Measurements from ENCODE around the gene FAIM2. TPM values are rescaled to one million over a fixed set of nuclear protein-coding genes. Genes with fewer than 3 reads are reported as not detected.

FAIM2 gene
- total and polyA plus RNA-seq, 5 experiments from 2014 or later: 0.39 TPM; not detected in 4

DNA sequence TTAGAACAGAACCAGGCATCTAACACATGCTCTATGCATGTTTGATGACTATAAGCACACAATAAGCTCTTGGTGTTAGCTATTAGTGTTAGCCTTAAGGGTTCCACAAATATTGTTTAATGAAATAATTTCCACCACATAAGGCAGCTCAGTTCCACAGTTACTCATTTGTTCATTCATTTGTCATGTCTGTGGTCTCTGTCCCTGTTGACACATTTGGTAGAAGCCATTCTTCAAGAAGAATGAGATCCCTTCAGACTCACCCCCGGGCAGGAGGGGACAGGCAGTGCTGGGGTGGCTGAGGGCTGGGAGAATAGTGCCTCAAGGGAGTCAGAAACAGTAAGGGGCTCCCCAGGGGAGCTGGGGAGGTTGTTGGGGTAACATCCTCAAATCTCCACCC, 3.7 kb upstream of the FAIM2 start:
- Mint-ChIP-seq H3K36me3 (no peaks in the 10 kb centered on the region), H3K9me3 (no peaks in the 10 kb centered on the region), H3K4me1 (peaks cover 6 to 16% (median 10%) of the 10 kb centered on the region in 4 donors), H3K27ac (no peak overlapping the region), H3K4me3 (no peak overlapping the region), H3K27me3 (peaks cover 3 to 22% (median 9%) of the 10 kb centered on the region in 5 donors)
- no peak for DNase-seq
- POLR2A ChIA-PET: interaction anchor here (0.5 kb wide), 1 partner anchor 248 kb away, joined by 3 read pairs; no protein-coding TSS in a partner anchor
- ATAC-seq: no peak

DNA sequence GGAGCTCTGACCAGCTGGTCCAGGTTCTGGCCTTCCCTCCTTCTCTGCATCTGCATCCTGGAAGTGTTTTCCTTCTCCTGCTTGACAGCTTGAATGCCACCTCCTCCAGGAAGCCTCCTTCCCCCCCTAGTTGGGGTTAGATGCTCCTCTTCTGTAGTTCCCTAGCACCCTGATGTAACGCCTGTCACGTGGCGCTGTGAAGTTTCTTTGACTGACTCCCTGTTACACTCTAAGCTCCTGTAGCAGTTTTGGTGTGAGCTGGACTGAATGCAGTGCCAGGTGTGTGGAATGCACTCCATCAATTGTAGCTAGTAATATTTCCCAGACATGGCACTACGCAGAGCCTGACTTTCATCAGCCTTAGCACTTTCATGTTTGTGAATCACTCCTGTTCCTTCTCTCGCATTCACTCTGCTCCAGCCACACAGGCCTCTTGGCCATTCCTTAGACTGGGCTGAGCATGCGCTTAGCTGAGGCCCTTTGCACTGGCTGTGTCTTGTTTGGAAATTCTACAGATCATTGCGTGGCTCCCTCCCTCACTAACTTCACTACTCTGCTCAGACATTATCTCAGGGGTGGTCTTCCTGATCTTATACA, 2.1 kb upstream of the FAIM2 start:
- ATAC-seq: no peak
- H3K4me3 Mint-ChIP-seq: peak overlapping the region in 4 of 10 donors; percentile 11 to 60 (median 34)
- H3K36me3 Mint-ChIP-seq: no peaks in the 10 kb centered on the region
- H3K4me1 Mint-ChIP-seq: peaks cover 6 to 16% (median 10%) of the 10 kb centered on the region in 4 donors
- POLR2A ChIA-PET: no interaction called here
- H3K9me3 Mint-ChIP-seq: no peaks in the 10 kb centered on the region
- peak overlapping the region in 2 of 10 donors; percentile 68 to 76 for H3K27ac Mint-ChIP-seq
- DNase-seq: no peak
- H3K27me3 Mint-ChIP-seq: peaks cover 3 to 22% (median 9%) of the 10 kb centered on the region in 5 donors

DNA sequence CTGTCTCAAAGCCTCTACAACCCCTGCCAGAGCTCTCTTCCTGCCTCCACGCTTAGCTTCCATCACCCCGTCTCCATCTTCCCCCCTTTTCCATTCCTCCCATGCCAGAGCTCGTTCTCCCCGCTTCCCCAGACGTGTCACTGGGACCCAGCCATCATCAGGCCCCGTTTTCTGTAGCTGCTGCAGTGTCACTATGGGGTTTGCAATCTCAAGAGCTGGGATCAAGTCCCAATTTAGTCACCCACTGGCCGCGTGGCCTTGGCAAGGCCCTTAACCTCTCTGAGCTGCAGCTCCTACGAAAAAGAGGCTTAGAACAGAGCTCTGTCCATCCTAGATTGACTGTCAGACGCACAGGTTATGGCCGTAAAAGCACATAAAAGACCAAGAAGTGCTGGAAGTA, 901 bp upstream of the FAIM2 start:
- no peak for ATAC-seq
- no peaks in the 10 kb centered on the region for H3K36me3 Mint-ChIP-seq
- H3K9me3 Mint-ChIP-seq: no peaks in the 10 kb centered on the region
- H3K27me3 Mint-ChIP-seq: peaks cover 3 to 22% (median 8%) of the 10 kb centered on the region in 5 donors
- POLR2A ChIA-PET: interaction anchor here (0.7 kb wide), 1 partner anchor 76 kb away, joined by 5 read pairs; no protein-coding TSS in a partner anchor
- DNase-seq: no peak
- H3K4me1 Mint-ChIP-seq: peaks cover 6 to 16% (median 10%) of the 10 kb centered on the region in 4 donors
- H3K27ac Mint-ChIP-seq: peak overlapping the region in 5 of 10 donors; percentile 4 to 94 (median 65)
- H3K4me3 Mint-ChIP-seq: peak overlapping the region in 9 of 10 donors; percentile 74 to 88 (median 81)

DNA sequence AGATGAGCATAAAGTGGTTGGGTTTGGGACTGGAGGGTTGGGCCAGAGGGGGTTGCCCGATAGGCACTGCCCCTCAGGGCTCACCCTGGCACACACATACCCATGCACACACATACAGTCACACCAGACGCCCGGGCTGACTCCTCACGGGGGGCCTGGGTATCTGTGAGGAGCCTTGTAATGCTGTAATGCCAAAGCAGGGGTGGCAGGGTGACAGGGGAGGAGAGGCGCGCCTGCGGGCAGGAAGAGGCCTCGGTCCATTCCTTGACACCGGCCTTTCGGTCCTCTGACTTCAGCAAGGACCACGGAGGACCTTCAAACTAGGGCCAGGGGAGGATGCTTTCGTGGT, 375 bp downstream of the FAIM2 start:
- POLR2A ChIA-PET: no interaction called here
- Mint-ChIP-seq H3K27me3 (peaks cover 3 to 22% (median 5%) of the 10 kb centered on the region in 5 donors), H3K36me3 (no peaks in the 10 kb centered on the region), H3K27ac (peak overlapping the region in 3 of 10 donors; percentile 65 to 94 (median 73)), H3K9me3 (no peaks in the 10 kb centered on the region), H3K4me1 (peaks cover 6 to 16% (median 10%) of the 10 kb centered on the region in 4 donors), H3K4me3 (peak overlapping the region; percentile 55 to 84 (median 70))
- peak in 1 of 2 donors; percentile 9 for ATAC-seq
- peak in 1 of 10 donors; percentile 3 for DNase-seq

DNA sequence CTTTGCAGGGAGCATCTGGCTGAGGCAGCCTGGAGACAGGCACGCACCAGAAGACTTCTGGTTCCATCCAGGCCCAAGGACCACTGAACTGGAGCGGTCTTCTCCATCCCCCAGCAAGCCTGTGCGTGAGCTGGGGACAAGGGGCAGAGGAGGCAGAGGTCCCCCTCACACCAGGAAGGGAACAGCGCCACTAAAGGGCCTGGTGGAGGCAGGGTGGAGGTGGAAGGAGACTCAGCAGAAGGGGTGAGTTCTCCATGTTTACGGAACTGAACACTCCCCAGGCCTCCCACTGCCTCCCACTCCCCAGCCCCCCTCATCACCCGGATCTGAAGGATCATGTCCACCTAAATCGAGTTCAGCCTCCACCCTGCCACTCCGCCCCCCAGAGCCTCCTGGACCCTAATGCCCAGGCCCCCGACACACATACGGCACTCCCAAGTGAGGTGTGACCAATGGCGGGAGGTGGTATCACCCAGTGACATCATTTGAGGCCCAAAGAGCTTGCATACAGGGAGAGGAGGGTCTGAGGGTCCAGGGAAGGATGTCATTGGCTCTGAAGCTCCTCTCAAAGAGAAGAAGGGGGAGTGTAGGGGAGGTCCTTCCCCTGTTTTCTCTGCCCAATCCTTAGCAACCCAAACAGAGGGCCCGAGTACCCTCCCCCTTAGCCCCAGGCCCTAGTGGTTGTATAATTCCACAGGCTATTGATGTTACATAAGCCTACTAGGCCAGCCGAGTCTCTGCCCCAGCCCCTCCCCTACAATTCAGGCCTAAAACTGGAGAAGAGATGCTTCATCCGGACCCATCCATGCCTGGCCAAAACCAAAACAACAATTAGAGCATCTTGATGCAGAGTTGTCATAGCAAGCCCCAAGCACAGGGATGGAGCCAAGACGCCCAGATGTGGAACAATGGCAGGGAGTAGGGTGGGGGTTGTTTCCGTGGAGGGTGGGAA, 1.0 kb downstream of the FAIM2 start:
- H3K27me3 Mint-ChIP-seq: peaks cover 3 to 22% (median 9%) of the 10 kb centered on the region in 5 donors
- H3K4me3 Mint-ChIP-seq: peak overlapping the region in 9 of 10 donors; percentile 21 to 84 (median 72)
- peak overlapping the region in 2 of 10 donors; percentile 37 to 94 for H3K27ac Mint-ChIP-seq
- H3K9me3 Mint-ChIP-seq: no peaks in the 10 kb centered on the region
- POLR2A ChIA-PET: no interaction called here
- DNase-seq (no peak), ATAC-seq (no peak)
- H3K4me1 Mint-ChIP-seq: peaks cover 6 to 16% (median 10%) of the 10 kb centered on the region in 4 donors
- no peaks in the 10 kb centered on the region for H3K36me3 Mint-ChIP-seq

DNA sequence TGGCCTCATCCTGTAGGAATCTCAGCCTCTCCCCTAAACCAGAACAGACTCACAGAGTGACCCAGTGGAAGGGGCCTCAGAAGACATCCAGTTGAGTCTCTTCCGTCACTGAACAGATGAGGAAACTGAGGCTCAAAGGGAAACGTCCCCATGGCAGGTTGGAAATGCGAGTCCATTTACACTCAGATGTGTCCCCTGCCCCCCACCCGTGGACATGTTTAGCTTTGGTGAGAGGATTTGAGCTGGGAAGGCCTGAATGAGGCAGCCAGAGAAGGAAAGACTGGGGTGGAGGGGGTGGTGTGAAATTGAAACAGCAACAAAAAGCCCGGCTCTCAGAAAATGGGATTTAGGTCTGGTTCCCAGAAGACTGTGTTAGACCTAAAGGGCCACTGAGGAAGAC, 1.7 kb downstream of the FAIM2 start:
- no peaks in the 10 kb centered on the region for H3K36me3 Mint-ChIP-seq
- H3K27me3 Mint-ChIP-seq: peaks cover 3 to 22% (median 7%) of the 10 kb centered on the region in 5 donors
- peaks cover 6 to 16% (median 10%) of the 10 kb centered on the region in 4 donors for H3K4me1 Mint-ChIP-seq
- DNase-seq: no peak
- no peak overlapping the region for H3K27ac Mint-ChIP-seq
- H3K4me3 Mint-ChIP-seq: peak overlapping the region in 3 of 10 donors; percentile 4 to 30 (median 22)
- POLR2A ChIA-PET: no interaction called here
- no peak for ATAC-seq
- no peaks in the 10 kb centered on the region for H3K9me3 Mint-ChIP-seq

DNA sequence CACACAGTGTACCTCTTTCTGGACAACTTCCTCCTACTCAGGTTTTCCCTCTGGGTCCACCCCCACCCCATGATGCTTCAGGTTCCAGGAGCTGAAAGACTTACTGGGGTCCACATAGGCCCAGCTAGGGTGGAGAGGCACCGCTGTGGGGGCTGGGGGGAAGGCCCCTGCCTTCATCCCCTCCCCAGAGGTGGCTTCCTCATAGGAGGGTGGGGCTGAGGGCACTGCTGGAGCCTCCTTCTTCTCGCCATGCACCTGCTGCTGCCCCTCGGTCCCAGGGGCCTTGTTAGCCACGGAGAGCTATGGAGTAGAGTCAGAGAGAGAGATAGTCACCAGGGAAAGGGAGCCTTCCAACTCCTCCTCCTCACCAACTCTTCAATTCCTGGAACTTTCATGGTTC, 2.7 kb downstream of the FAIM2 start:
- peak overlapping the region in 1 of 10 donors; percentile 24 for H3K27ac Mint-ChIP-seq
- peaks cover 1 to 19% (median 7%) of the 10 kb centered on the region in 5 donors for H3K27me3 Mint-ChIP-seq
- ATAC-seq (no peak), DNase-seq (no peak)
- POLR2A ChIA-PET: no interaction called here
- no peak overlapping the region for H3K4me3 Mint-ChIP-seq
- H3K36me3 Mint-ChIP-seq: no peaks in the 10 kb centered on the region
- H3K4me1 Mint-ChIP-seq: peaks cover 6 to 16% (median 10%) of the 10 kb centered on the region in 4 donors
- H3K9me3 Mint-ChIP-seq: no peaks in the 10 kb centered on the region

DNA sequence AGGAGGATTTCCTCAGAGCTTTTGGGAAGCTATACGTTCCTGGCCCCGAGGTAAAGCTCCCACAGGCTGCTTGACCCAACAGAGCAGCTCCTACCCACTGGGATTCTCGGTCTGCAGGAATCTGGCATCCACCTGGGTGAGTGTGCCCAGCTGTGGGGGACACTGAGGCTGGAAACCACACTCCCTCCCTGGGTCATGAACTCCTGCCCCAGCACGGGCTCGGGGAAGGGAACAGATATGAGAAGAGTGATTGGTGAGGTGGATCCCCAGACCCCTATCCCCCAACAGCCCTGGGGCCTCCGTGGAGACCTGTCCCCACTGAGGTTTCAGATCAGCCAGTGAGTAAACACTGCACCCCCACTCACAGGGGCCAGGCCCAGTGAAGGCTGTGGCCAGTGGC, 3.3 kb downstream of the FAIM2 start:
- no peaks in the 10 kb centered on the region for H3K36me3 Mint-ChIP-seq
- H3K9me3 Mint-ChIP-seq: no peaks in the 10 kb centered on the region
- H3K4me3 Mint-ChIP-seq: no peak overlapping the region
- ATAC-seq (no peak), DNase-seq (no peak)
- peaks cover 6 to 16% (median 10%) of the 10 kb centered on the region in 4 donors for H3K4me1 Mint-ChIP-seq
- H3K27me3 Mint-ChIP-seq: peaks cover 1 to 13% (median 6%) of the 10 kb centered on the region in 5 donors
- POLR2A ChIA-PET: no interaction called here
- peak overlapping the region in 1 of 10 donors; percentile 21 for H3K27ac Mint-ChIP-seq

DNA sequence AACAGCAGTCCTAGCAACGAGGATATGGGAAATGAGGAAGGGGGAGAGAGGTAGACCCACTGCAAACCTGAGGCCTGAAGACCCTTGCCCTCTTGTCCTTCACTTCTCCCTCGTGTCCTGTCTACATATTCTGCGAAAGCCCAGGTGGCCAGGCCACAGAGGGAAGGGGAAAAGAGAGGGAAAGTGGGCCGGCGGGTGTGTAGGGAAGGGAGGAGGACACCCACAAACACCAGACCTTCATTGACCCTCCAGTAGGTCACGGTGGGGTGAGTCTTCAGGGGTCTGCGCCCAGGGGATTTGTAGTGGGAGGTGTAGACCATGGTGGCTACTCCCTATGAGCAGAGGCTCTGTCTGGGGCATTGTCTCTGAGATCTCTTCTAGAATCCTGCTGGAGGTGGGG, 3.8 kb downstream of the FAIM2 start:
- ATAC-seq (no peak), DNase-seq (no peak)
- POLR2A ChIA-PET: no interaction called here
- Mint-ChIP-seq H3K4me3 (no peak overlapping the region), H3K27ac (no peak overlapping the region), H3K27me3 (peaks cover 1 to 10% (median 6%) of the 10 kb centered on the region in 5 donors), H3K36me3 (no peaks in the 10 kb centered on the region), H3K4me1 (peaks cover 6 to 16% (median 10%) of the 10 kb centered on the region in 4 donors), H3K9me3 (no peaks in the 10 kb centered on the region)

DNA sequence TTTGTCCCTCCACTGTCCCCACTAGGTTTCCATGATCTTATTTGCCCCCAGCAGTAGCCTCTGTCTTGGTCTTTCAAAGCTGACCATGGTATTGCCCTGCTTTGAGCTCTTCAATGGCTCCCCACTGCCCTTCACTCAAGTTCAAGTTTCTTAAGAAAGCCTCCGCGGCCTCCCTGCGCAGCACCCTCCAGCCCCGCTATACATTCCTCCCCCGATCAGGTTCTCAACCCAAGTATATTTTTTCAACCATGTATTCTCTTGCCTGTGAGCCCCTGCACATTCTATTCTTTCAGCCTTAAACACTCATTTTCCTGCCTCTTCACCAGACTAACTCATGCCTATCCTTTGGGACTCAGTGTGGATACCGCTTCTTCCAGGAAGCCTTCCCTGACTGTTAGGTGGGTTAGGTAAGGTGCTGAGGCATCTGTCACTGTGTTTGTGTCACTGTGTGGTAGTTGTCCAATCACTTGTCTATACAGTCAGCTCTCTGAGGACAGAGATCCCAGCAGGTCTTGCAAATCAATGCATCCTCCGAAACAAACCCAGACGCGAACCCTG, 4.3 kb downstream of the FAIM2 start:
- ATAC-seq: no peak
- Mint-ChIP-seq H3K4me1 (peaks cover 3 to 11% (median 8%) of the 10 kb centered on the region in 4 donors), H3K36me3 (no peaks in the 10 kb centered on the region), H3K9me3 (no peaks in the 10 kb centered on the region), H3K4me3 (no peak overlapping the region), H3K27me3 (peaks cover 1 to 8% (median 4%) of the 10 kb centered on the region in 5 donors), H3K27ac (peak overlapping the region in 1 of 10 donors; percentile 53)
- DNase-seq: no peak
- POLR2A ChIA-PET: no interaction called here

DNA sequence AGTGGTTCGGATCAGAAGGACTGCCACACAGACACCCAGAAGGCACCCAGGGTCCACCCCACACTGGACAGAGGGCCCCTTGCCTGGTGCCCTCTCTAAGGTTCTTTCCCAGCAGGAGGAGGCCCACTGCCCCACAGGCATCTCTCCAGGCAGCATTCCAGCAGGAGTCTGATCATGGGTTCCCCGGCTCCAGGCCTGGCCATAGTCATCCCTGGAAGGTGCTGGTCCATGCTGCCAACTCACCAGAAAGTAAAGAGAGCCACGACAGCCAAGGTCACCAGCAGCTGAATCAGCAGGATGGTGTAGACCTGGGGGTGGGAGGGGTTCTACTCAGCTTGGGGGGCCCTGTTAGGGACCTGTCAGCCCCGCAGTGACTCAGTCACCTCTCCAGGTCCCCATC, 6.4 kb downstream of the FAIM2 start:
- H3K9me3 Mint-ChIP-seq: no peaks in the 10 kb centered on the region
- H3K4me1 Mint-ChIP-seq: peaks cover 0 to under 1% (median 0%) of the 10 kb centered on the region in 4 donors
- no peak for ATAC-seq
- peaks cover 4 to 13% (median 6%) of the 10 kb centered on the region in 5 donors for H3K27me3 Mint-ChIP-seq
- no peak overlapping the region for H3K27ac Mint-ChIP-seq
- no peak for DNase-seq
- POLR2A ChIA-PET: no interaction called here
- no peak overlapping the region for H3K4me3 Mint-ChIP-seq
- H3K36me3 Mint-ChIP-seq: no peaks in the 10 kb centered on the region

DNA sequence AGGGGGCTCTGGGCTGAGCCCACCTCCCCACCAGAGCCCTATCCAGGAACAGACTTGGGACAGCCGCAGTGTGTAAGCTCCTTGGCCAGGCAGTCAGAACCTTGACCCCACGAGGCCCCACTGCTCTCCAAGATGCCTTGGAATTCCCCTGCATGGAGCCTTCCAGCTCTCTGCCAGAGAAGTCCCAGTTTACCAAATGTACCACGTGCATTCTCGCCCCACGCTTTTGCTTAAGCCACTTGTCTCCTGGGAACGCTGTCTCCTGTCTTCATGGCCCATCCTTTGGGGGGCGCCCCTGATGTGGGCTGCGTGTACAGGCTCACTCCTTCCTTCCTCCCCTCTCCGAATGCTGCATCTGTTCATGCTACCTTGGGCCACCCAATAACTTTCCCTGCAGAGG, 7.9 kb downstream of the FAIM2 start:
- H3K4me1 Mint-ChIP-seq: peaks cover 0 to 2% (median 0%) of the 10 kb centered on the region in 4 donors
- H3K27me3 Mint-ChIP-seq: peaks cover 4 to 15% (median 6%) of the 10 kb centered on the region in 5 donors
- H3K27ac Mint-ChIP-seq: peak overlapping the region in 1 of 10 donors; percentile 53
- DNase-seq (no peak), ATAC-seq (no peak)
- POLR2A ChIA-PET: no interaction called here
- H3K36me3 Mint-ChIP-seq: no peaks in the 10 kb centered on the region
- no peaks in the 10 kb centered on the region for H3K9me3 Mint-ChIP-seq
- no peak overlapping the region for H3K4me3 Mint-ChIP-seq
